Immature natural killer cell (primary cell): ENCODE measurements around the gene KIF21B. TPM values are rescaled to one million over a fixed set of nuclear protein-coding genes. Genes with fewer than 3 reads are reported as not detected.
A peak's percentile ranks its signal among the peaks of the same experiment; 100 is the strongest.

Source experiments
- DNase-seq, 3 donors: peaks; one replicate each; pipeline ENCODE4 v3.0.0; 2022; ENCODE audit warnings: mixed read lengths in 1 of 3
- H3K27ac Mint-ChIP-seq, 6 donors: one replicate each; pipeline ENCODE4 v1.8.0; 2020; ENCODE audit warnings: mixed read lengths in 6 of 6, mild to moderate bottlenecking in 5 of 6, inconsistent platforms in 4 of 6, moderate library complexity in 3 of 6
- H3K27me3 Mint-ChIP-seq, 3 donors: one replicate each; pipeline ENCODE4 v1.8.0; 2020 to 2021; ENCODE audit warnings: low read depth in 3 of 3, mild to moderate bottlenecking in 3 of 3, mixed read lengths in 3 of 3, moderate library complexity in 3 of 3, inconsistent platforms in 1 of 3
- H3K36me3 Mint-ChIP-seq, 3 donors: one replicate each; pipeline ENCODE4 v1.8.0; 2020; ENCODE audit warnings: mixed read lengths in 3 of 3, inconsistent platforms in 2 of 3, mild to moderate bottlenecking in 2 of 3
- H3K4me1 Mint-ChIP-seq, 2 donors: one replicate each; pipeline ENCODE4 v1.8.0; 2020; ENCODE audit warnings: inconsistent platforms in 2 of 2, mild to moderate bottlenecking in 2 of 2, mixed read lengths in 2 of 2, moderate library complexity in 1 of 2
- H3K4me3 Mint-ChIP-seq, 5 donors: one replicate each; pipeline ENCODE4 v1.8.0; 2020; ENCODE audit warnings: mild to moderate bottlenecking in 5 of 5, mixed read lengths in 5 of 5, inconsistent platforms in 3 of 5, moderate library complexity in 3 of 5
- H3K9me3 Mint-ChIP-seq, 6 donors: one replicate each; pipeline ENCODE4 v1.8.0; 2020; ENCODE audit warnings: mild to moderate bottlenecking in 6 of 6, mixed read lengths in 6 of 6, inconsistent platforms in 4 of 6, moderate library complexity in 3 of 6
- polyA plus RNA-seq, 3 donors: library from polyadenylated mRNA; unstranded; fragments of 300-500 nt; fragmentation: Illumina TruSeq; gene quantifications; one replicate each; pipeline ENCODE4 v1.2.3, GENCODE V29; 2021

The KIF21B gene
- polyA plus RNA-seq, 3 donors from 2014 or later = 1.6 to 9.1 (median 2.9) TPM

DNA sequence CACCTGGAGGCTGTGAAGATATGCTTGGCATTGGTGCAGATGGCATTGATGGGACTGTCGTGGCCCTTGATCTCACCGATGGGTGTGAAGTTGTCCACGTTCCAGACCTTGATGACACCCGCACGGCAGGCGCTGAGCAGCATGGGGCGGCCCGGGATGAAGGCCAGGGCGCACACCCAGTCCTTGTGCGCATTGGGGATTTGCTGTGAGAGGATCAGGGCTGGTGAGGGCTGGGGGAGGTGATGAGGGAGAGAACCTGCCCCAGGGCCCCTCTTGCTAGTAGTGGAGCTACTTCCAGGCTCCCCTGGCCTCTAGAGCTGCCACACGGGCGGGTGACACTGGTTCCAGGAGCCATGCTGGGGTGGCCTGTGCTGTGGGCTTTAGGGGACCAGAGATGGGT lies 48.8 kb downstream of the KIF21B start:
- peaks cover 10 to 42% (median 17%) of the 10 kb centered on the region in 3 donors for H3K36me3 Mint-ChIP-seq
- no peaks in the 10 kb centered on the region for H3K9me3 Mint-ChIP-seq
- peaks cover 2 to 12% (median 4%) of the 10 kb centered on the region in 3 donors for H3K27me3 Mint-ChIP-seq
- H3K4me3 Mint-ChIP-seq = no peak overlapping the region
- DNase-seq = no peak
- no peak overlapping the region for H3K27ac Mint-ChIP-seq
- H3K4me1 Mint-ChIP-seq = peaks cover 8 to 15% of the 10 kb centered on the region in 2 donors

- Mint-ChIP-seq H3K27me3 (peaks cover 3 to 12% (median 4%) of the 10 kb centered on the region in 3 donors), H3K9me3 (no peaks in the 10 kb centered on the region), H3K27ac (peak overlapping the region in 3 of 6 donors; percentile 13 to 37 (median 24)), H3K4me1 (peaks cover 13 to 21% of the 10 kb centered on the region in 2 donors), H3K36me3 (peaks cover 12 to 38% (median 17%) of the 10 kb centered on the region in 3 donors), H3K4me3 (no peak overlapping the region)
- no peak for DNase-seq
These were observed 49.4 kb downstream of the KIF21B start for GRCh38 chr1:200973937-200974657.

GRCh38 chr1:200972985-200973742 lies 50.4 kb downstream of the KIF21B start:
- H3K4me3 Mint-ChIP-seq = no peak overlapping the region
- no peak overlapping the region for H3K27ac Mint-ChIP-seq
- no peak for DNase-seq
- peaks cover 14 to 23% of the 10 kb centered on the region in 2 donors for H3K4me1 Mint-ChIP-seq
- no peaks in the 10 kb centered on the region for H3K9me3 Mint-ChIP-seq
- peaks cover 12 to 36% (median 13%) of the 10 kb centered on the region in 3 donors for H3K36me3 Mint-ChIP-seq
- H3K27me3 Mint-ChIP-seq = peaks cover 3 to 10% (median 4%) of the 10 kb centered on the region in 3 donors

DNA sequence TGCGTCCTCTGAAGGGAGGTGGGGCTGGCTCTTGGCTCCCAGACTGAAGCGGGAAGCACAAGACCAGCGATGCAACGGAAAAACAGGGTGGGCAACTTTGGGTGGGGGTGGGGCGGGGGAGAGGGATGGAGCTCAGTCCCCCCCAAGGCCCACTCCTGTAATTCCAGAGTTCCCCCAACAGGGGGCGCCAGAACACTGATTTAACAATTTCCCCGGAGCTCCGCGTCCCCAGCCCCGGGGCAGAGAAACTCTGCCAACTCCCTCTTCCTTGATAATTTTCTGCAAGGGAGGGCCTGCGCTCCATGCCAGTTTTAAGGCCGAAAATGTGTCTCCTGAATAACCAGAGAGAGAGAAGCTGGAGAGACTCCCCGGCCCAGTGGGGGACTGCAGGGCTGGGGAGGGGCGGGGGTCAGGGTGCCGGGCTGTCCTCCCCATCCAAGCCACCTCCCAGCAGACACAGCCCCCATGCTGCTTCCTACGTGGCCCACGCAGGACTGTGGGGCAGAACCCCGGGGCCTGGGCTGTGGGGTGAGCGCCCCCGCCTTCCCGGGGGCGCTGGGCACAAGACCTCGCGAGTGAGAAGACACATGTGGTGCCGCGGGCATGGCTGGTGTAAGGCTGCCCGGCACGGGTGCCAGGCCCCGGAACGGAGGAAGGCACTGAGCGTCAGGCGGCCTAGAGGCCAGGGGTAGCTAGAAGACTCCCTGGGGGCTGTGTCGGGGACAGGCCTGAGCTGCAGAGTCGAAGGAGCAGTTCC lies 51.4 kb downstream of the KIF21B start:
- Mint-ChIP-seq H3K36me3 (peaks cover 10 to 31% (median 12%) of the 10 kb centered on the region in 3 donors), H3K9me3 (no peaks in the 10 kb centered on the region), H3K4me1 (peaks cover 14 to 23% of the 10 kb centered on the region in 2 donors), H3K27me3 (peaks cover 3 to 10% (median 4%) of the 10 kb centered on the region in 3 donors), H3K27ac (no peak overlapping the region), H3K4me3 (no peak overlapping the region)
- peak; percentile 50 to 56 (median 53) for DNase-seq

- no peak for DNase-seq
- no peak overlapping the region for H3K4me3 Mint-ChIP-seq
- H3K27me3 Mint-ChIP-seq = peaks cover 3 to 13% (median 4%) of the 10 kb centered on the region in 3 donors
- H3K27ac Mint-ChIP-seq = peak overlapping the region in 4 of 6 donors; percentile 11 to 74 (median 60)
- peaks cover 8 to 27% (median 10%) of the 10 kb centered on the region in 3 donors for H3K36me3 Mint-ChIP-seq
- H3K4me1 Mint-ChIP-seq = peaks cover 14 to 23% of the 10 kb centered on the region in 2 donors
- no peaks in the 10 kb centered on the region for H3K9me3 Mint-ChIP-seq
These were observed 52.0 kb downstream of the KIF21B start for GRCh38 chr1:200971428-200971903.

- peaks cover 4 to 23% (median 6%) of the 10 kb centered on the region in 3 donors for H3K36me3 Mint-ChIP-seq
- peak overlapping the region in 5 of 6 donors; percentile 1 to 74 (median 58) for H3K27ac Mint-ChIP-seq
- H3K4me3 Mint-ChIP-seq = no peak overlapping the region
- no peaks in the 10 kb centered on the region for H3K9me3 Mint-ChIP-seq
- H3K4me1 Mint-ChIP-seq = peaks cover 14 to 23% of the 10 kb centered on the region in 2 donors
- H3K27me3 Mint-ChIP-seq = peaks cover 2 to 15% (median 3%) of the 10 kb centered on the region in 3 donors
- DNase-seq = no peak
These were observed 52.6 kb downstream of the KIF21B start for GRCh38 chr1:200970771-200971427.

DNA sequence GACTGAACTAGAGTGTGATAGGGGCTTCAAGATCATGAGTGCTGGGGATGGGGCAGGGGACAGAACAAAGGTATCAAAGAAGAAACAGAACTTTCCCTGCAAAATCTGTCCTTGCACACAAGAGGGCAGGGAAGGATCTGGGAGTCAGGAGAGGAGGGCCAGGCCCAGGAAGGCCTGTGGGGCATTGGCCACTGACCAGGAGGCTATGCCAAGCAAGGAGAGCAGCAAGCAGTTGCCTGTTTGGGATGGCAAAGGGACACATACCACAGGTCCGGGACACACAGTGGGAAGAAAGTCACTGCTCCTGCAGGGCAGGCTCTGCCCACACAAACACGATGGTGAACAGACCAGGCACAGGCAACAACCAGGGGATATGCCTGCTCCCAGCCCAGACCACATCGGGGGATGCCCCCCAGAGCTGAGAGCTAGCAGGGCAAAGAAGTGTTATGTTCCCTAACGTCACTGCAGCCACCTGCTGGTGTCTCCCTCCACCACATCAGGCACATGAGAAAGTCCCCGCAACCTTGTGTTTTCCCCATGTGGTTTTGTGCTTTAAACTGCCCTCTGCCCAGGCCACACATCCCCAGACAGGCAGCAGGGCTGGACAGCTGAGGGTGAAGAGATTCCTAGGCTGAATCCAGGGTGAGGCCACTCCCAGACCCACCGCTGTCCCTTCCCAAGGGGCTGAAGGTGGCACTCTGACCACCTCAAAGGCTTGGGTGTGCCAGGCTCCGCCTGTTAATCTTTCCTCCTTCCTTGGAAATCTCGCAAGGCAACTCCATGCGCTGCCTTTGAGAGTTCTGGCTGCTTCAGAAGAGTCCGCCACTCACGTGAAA lies 53.6 kb downstream of the KIF21B start:
- Mint-ChIP-seq H3K36me3 (peaks cover 4 to 19% (median 6%) of the 10 kb centered on the region in 3 donors), H3K27me3 (peaks cover 2 to 16% (median 3%) of the 10 kb centered on the region in 3 donors), H3K9me3 (no peaks in the 10 kb centered on the region), H3K4me1 (peaks cover 14 to 23% of the 10 kb centered on the region in 2 donors), H3K27ac (peak overlapping the region; percentile 46 to 86 (median 72)), H3K4me3 (no peak overlapping the region)
- DNase-seq = peak; percentile 54 to 56 (median 55)

- H3K36me3 Mint-ChIP-seq = peaks cover 4 to 18% (median 6%) of the 10 kb centered on the region in 3 donors
- H3K4me1 Mint-ChIP-seq = peaks cover 14 to 23% of the 10 kb centered on the region in 2 donors
- H3K27ac Mint-ChIP-seq = peak overlapping the region; percentile 49 to 83 (median 72)
- no peak for DNase-seq
- H3K9me3 Mint-ChIP-seq = no peaks in the 10 kb centered on the region
- H3K27me3 Mint-ChIP-seq = peaks cover 2 to 15% (median 3%) of the 10 kb centered on the region in 3 donors
- H3K4me3 Mint-ChIP-seq = no peak overlapping the region
These were observed 54.8 kb downstream of the KIF21B start for GRCh38 chr1:200968469-200969410.

GRCh38 chr1:200967693-200968468 lies 55.6 kb downstream of the KIF21B start:
- Mint-ChIP-seq H3K27ac (peak overlapping the region in 4 of 6 donors; percentile 57 to 80 (median 68)), H3K9me3 (no peaks in the 10 kb centered on the region), H3K4me3 (no peak overlapping the region), H3K36me3 (peaks cover 4 to 17% (median 6%) of the 10 kb centered on the region in 3 donors), H3K27me3 (peaks cover 3 to 15% (median 3%) of the 10 kb centered on the region in 3 donors), H3K4me1 (peaks cover 14 to 23% of the 10 kb centered on the region in 2 donors)
- DNase-seq = no peak

- H3K4me3 Mint-ChIP-seq = no peak overlapping the region
- no peak for DNase-seq
- H3K27me3 Mint-ChIP-seq = peaks cover 3 to 17% (median 5%) of the 10 kb centered on the region in 3 donors
- H3K4me1 Mint-ChIP-seq = peaks cover 12 to 23% of the 10 kb centered on the region in 2 donors
- H3K27ac Mint-ChIP-seq = peak overlapping the region in 3 of 6 donors; percentile 5 to 61 (median 25)
- H3K9me3 Mint-ChIP-seq = no peaks in the 10 kb centered on the region
- H3K36me3 Mint-ChIP-seq = peaks cover 4 to 17% (median 6%) of the 10 kb centered on the region in 3 donors
These were observed 56.6 kb downstream of the KIF21B start for GRCh38 chr1:200966934-200967333.
